HFF-Myc (cell line): ENCODE results near the gene DDHD1.

ENCODE experiments used
- DNase-seq: peaks from one replicate; pipeline ENCODE4 v3.0.0-alpha.2; 2011; ENCODE audit warnings: low read depth; ENCODE audit errors: extremely low read depth
- H3K4me3 ChIP-seq: replicated peaks from 2 replicates; pipeline ENCODE4 v1.5.1; 2011; ENCODE audit warnings: low read depth, mild to moderate bottlenecking, control low read depth, low read length
- CTCF ChIP-seq: IDR thresholded peaks from 2 replicates; pipeline ENCODE4 v1.5.1; 2012; ENCODE audit warnings: mild to moderate bottlenecking, low read depth, low read length, control low read depth; ENCODE audit errors: missing control alignments

The DDHD1 gene

GRCh38 chr14:53022593-53022992 lies 130.5 kb downstream of the DDHD1 start:
- DNase-seq: no peak

GRCh38 chr14:53020193-53020932 lies 132.8 kb downstream of the DDHD1 start:
- H3K4me3 ChIP-seq: no peak overlapping the region
- no peak for DNase-seq
- no peak for TF ChIP-seq CTCF

More at GRCh38 chr14:53022593-53022992, 130.5 kb downstream of the DDHD1 start:
- H3K4me3 ChIP-seq: no peak overlapping the region
- no peak for TF ChIP-seq CTCF

GRCh38 chr14:53019406-53019805 lies 133.7 kb downstream of the DDHD1 start:
- H3K4me3 ChIP-seq: no peak overlapping the region
- TF ChIP-seq CTCF: no peak
- DNase-seq: no peak

- no peak for TF ChIP-seq CTCF
- DNase-seq: no peak
- no peak overlapping the region for H3K4me3 ChIP-seq
Measured at GRCh38 chr14:53017837-53018236, 135.3 kb downstream of the DDHD1 start.

GRCh38 chr14:53016919-53017318 lies 136.2 kb downstream of the DDHD1 start:
- H3K4me3 ChIP-seq: no peak overlapping the region
- TF ChIP-seq CTCF: no peak
- no peak for DNase-seq

GRCh38 chr14:53016491-53016890 lies 136.6 kb downstream of the DDHD1 start:
- no peak overlapping the region for H3K4me3 ChIP-seq
- DNase-seq: no peak
- no peak for TF ChIP-seq CTCF
